PFSK-1 (cell line): Measurements from ENCODE around the gene NXPE4.

Experiments used
- FOXP2 ChIP-seq: optimal IDR thresholded peaks from 2 replicates; pipeline ENCODE3; 2011; ENCODE audit warnings: borderline replicate concordance, control low read depth, inconsistent platforms; ENCODE audit not compliant: insufficient read depth; ENCODE audit errors: extremely low read length, extremely low read depth
- POLR2AphosphoS5 ChIP-seq: IDR thresholded peaks from 2 replicates; pipeline ENCODE4 v1.6.1; 2012; ENCODE audit warnings: low read depth, mild to moderate bottlenecking, control low read depth, low read length, moderate library complexity
- REST ChIP-seq, 2 experiments: IDR thresholded peaks; 2 replicates each; pipeline versions ENCODE4 v1.6.1 to v1.8.0; 2011 to 2012; ENCODE audit warnings: low read depth in 2 of 2, low read length in 2 of 2, control low read depth in 1 of 2, inconsistent platforms in 1 of 2, mild to moderate bottlenecking in 1 of 2, moderate library complexity in 1 of 2; ENCODE audit not compliant: insufficient read depth in 1 of 2
- SIN3A ChIP-seq: IDR thresholded peaks from 2 replicates; pipeline ENCODE4 v1.6.1; 2012; ENCODE audit warnings: mild to moderate bottlenecking, low read length, moderate library complexity, borderline replicate concordance; ENCODE audit not compliant: insufficient read depth
- TAF1 ChIP-seq: IDR thresholded peaks from 2 replicates; pipeline ENCODE4 v1.6.1; 2012; ENCODE audit warnings: low read length, control low read depth, borderline replicate concordance; ENCODE audit not compliant: insufficient read depth

The NXPE4 gene

GRCh38 chr11:114598461-114598860 lies 2.9 kb upstream of the NXPE4 start:
- TF ChIP-seq FOXP2 (no peak), TAF1 (no peak), POLR2AphosphoS5 (no peak), SIN3A (no peak), REST (IDR thresholded peaks at IDR 0.05; ENCODE audit: insufficient read depth in 1 of 2, low read depth in 2 of 2, low read length in 2 of 2) (no peak)

- TF ChIP-seq FOXP2 (no peak), SIN3A (no peak), POLR2AphosphoS5 (no peak), REST (IDR thresholded peaks at IDR 0.05; ENCODE audit: insufficient read depth in 1 of 2, low read depth in 2 of 2, low read length in 2 of 2) (no peak), TAF1 (no peak)
Measured at GRCh38 chr11:114596175-114596919, 761 bp upstream of the NXPE4 start.

GRCh38 chr11:114594703-114595102 lies 883 bp downstream of the NXPE4 start:
- TF ChIP-seq REST (IDR thresholded peaks at IDR 0.05; ENCODE audit: insufficient read depth in 1 of 2, low read depth in 2 of 2, low read length in 2 of 2) (no peak), FOXP2 (no peak), SIN3A (no peak), TAF1 (no peak), POLR2AphosphoS5 (no peak)

GRCh38 chr11:114587398-114587953 lies 8.1 kb downstream of the NXPE4 start:
- TF ChIP-seq TAF1 = no peak
- TF ChIP-seq FOXP2 = no peak
- no peak for TF ChIP-seq POLR2AphosphoS5
- TF ChIP-seq SIN3A = no peak
- TF ChIP-seq REST (IDR thresholded peaks at IDR 0.05; ENCODE audit: insufficient read depth in 1 of 2, low read depth in 2 of 2, low read length in 2 of 2) = no peak

- TF ChIP-seq SIN3A (no peak), TAF1 (no peak), POLR2AphosphoS5 (no peak)
Measured at GRCh38 chr11:114586797-114587196, 8.8 kb downstream of the NXPE4 start.
